ENCODE measurements around the gene ASB13.

DNA sequence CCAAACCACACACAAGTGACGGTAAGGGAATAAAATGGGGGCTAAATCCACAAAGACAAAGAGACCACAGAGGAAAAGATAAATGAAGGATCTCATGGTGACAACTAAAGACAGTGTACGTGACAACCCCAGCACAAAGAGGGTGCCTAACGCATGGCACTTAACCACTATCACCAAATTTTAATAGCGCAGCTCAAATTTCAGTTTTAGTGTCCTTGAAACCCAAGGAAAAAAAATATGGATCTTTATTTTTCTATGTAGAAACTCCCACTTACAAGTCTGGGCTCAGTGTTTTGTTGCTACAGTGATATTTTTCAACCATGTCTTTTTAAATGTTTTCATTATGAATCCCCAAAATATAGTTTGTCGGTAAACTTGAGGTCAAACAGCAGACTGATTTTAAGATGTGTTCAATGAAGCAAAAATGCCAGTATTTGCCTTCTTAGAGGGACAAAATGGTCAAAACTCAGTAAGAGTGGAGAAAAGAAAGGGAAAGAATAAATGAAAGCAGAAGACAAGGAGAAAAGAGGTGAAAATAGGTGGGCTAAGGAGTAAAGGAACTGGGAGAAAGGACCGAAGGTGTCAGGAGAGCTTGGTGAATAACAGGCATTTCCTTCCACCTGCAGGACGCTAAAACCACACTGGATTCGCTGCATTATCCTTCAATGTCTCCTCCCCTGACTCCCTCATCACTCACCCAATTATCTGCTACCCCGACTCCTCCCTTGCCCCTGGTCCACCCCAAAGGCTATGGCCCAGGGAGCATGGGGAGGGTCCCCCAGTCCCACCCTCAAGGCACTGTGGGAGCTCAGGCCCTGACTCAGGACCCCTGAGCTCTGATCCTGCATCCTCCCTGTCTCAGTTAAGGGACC lies 3.5 kb downstream of the ASB13 start:
- TF ChIP-seq, protein P1, sequence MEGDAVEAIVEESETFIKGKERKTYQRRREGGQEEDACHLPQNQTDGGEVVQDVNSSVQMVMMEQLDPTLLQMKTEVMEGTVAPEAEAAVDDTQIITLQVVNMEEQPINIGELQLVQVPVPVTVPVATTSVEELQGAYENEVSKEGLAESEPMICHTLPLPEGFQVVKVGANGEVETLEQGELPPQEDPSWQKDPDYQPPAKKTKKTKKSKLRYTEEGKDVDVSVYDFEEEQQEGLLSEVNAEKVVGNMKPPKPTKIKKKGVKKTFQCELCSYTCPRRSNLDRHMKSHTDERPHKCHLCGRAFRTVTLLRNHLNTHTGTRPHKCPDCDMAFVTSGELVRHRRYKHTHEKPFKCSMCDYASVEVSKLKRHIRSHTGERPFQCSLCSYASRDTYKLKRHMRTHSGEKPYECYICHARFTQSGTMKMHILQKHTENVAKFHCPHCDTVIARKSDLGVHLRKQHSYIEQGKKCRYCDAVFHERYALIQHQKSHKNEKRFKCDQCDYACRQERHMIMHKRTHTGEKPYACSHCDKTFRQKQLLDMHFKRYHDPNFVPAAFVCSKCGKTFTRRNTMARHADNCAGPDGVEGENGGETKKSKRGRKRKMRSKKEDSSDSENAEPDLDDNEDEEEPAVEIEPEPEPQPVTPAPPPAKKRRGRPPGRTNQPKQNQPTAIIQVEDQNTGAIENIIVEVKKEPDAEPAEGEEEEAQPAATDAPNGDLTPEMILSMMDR (IDR thresholded peaks at IDR 0.05 in 2 of 3, conservative IDR thresholded peaks at IDR 0.05 in 1 of 3; ENCODE audit: borderline replicate concordance in 1 of 3, insufficient read depth in 1 of 3, low read depth in 2 of 3, low read length in 2 of 3), result no peak
- TF ChIP-seq ZFX (IDR thresholded peaks at IDR 0.05) (no peak), SRF (IDR thresholded peaks at IDR 0.05; ENCODE audit: low read depth) (no peak), SP1 (IDR thresholded peaks at IDR 0.05; ENCODE audit: low read depth) (no peak), POLR2A (IDR thresholded peaks at IDR 0.05; ENCODE audit: borderline replicate concordance, extremely low read depth, insufficient read depth, insufficient read length) (no peak), SIN3A (IDR thresholded peaks at IDR 0.05; ENCODE audit: low read depth) (no peak), RAD21 (IDR thresholded peaks at IDR 0.05; ENCODE audit: low read depth) (no peak), TCF7L2 (IDR thresholded peaks at IDR 0.05; ENCODE audit: borderline replicate concordance, extremely low read depth, insufficient read depth, insufficient read length) (no peak), FOSL1 (IDR thresholded peaks at IDR 0.05; ENCODE audit: low read depth) (no peak), EGR1 (IDR thresholded peaks at IDR 0.05; ENCODE audit: low read depth) (no peak)
- TF ChIP-seq, protein P2, sequence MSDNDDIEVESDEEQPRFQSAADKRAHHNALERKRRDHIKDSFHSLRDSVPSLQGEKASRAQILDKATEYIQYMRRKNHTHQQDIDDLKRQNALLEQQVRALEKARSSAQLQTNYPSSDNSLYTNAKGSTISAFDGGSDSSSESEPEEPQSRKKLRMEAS (IDR thresholded peaks at IDR 0.05), result no peak
- TF ChIP-seq, protein P3, sequence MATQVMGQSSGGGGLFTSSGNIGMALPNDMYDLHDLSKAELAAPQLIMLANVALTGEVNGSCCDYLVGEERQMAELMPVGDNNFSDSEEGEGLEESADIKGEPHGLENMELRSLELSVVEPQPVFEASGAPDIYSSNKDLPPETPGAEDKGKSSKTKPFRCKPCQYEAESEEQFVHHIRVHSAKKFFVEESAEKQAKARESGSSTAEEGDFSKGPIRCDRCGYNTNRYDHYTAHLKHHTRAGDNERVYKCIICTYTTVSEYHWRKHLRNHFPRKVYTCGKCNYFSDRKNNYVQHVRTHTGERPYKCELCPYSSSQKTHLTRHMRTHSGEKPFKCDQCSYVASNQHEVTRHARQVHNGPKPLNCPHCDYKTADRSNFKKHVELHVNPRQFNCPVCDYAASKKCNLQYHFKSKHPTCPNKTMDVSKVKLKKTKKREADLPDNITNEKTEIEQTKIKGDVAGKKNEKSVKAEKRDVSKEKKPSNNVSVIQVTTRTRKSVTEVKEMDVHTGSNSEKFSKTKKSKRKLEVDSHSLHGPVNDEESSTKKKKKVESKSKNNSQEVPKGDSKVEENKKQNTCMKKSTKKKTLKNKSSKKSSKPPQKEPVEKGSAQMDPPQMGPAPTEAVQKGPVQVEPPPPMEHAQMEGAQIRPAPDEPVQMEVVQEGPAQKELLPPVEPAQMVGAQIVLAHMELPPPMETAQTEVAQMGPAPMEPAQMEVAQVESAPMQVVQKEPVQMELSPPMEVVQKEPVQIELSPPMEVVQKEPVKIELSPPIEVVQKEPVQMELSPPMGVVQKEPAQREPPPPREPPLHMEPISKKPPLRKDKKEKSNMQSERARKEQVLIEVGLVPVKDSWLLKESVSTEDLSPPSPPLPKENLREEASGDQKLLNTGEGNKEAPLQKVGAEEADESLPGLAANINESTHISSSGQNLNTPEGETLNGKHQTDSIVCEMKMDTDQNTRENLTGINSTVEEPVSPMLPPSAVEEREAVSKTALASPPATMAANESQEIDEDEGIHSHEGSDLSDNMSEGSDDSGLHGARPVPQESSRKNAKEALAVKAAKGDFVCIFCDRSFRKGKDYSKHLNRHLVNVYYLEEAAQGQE (IDR thresholded peaks at IDR 0.05; ENCODE audit: low read depth), result no peak

Measured in HCT116 (cell line).